ENCODE results near the gene RPS6KA5. TPM values are rescaled to one million over a fixed set of nuclear protein-coding genes. Genes with fewer than 3 reads are reported as not detected.

RPS6KA5 gene
- total RNA-seq, 1 donor from 2014 or later, result 5.5 TPM

DNA sequence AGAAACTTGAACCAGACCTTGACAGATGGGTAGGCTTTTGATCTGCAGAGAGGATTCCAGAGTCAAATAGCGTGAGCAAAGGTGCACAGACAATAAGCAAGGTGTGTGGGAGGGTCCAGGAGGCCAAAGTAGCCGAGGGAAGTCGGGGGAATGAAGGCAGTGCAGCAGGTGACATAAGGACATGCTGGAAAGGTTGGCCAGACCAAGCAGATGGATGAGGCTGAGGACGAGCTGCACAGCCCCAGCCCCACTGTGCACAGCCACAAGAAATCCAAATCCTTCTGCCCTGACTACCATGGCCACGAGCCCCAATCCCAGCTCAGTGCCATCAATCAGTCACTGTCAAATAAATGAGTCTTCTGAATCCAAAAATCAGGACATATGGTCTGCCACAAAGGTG, 249.6 kb downstream of the RPS6KA5 start:
- peak; percentile 37 for DNase-seq (ENCODE audit: low read depth)

GRCh38 chr14:90809530-90810312, 250.7 kb downstream of the RPS6KA5 start:
- DNase-seq (ENCODE audit: low read depth), result peak; percentile 58

DNA sequence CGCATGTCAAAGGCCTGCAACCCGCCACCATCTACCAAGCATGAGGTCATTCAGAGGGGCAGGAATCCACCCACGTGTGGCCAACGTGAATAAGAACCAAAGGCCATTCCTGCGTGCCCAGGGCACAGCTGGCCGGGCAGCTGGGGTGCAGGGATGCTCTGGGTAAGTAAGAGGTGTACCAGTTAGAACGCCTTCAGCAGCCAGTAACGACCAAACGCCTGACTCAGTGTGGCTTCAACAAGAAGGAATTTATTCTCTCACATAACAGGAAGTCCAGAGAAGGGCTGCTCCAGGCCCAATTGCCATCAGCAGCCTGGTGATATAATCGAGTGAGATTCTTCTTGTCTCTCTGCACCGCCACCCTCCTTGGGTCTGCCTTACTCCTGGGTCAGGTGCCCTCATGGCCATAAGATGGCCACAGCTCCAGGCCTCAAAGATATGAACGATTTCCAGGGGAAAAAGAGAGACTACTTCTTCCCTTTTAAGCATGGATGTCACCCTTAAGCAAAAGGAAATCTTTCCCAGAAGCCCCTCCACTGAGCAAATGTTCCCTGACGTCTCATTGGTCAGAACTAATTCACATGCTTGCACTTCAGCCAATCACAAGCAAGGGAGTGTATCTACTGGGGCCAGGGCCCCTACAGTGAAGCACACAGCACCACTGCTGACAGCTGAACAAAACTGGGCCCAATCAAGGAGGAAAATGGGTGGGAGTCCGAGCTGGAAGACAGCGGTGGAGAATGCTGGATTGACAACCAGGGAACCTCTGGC, 251.5 kb downstream of the RPS6KA5 start:
- peak; percentile 41 for DNase-seq (ENCODE audit: low read depth)

DNA sequence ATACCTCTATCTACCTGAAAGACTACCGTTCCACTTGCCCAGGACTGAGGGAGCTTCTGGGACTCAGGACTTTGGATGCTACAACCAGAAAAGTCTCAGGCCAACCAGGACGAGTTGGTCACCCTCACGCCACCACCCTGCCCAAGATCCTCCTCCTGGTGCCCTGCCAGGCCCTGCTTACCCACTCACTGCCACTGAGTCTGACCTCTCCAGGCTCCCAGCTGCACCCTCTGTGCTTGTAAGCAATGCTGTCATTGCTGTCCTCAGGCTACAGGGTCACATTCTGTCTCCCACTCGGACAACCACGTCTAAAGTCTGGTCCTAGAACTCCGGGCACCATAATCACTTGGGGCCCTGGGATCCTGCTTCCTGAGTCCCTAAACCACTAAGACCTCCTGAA, 253.4 kb downstream of the RPS6KA5 start:
- DNase-seq (ENCODE audit: low read depth), result no peak

GRCh38 chr14:90805662-90806540, 254.5 kb downstream of the RPS6KA5 start:
- DNase-seq (ENCODE audit: low read depth), result no peak

- no peak for DNase-seq (ENCODE audit: low read depth)
Measured at GRCh38 chr14:90805084-90805391, 255.4 kb downstream of the RPS6KA5 start.

DNA sequence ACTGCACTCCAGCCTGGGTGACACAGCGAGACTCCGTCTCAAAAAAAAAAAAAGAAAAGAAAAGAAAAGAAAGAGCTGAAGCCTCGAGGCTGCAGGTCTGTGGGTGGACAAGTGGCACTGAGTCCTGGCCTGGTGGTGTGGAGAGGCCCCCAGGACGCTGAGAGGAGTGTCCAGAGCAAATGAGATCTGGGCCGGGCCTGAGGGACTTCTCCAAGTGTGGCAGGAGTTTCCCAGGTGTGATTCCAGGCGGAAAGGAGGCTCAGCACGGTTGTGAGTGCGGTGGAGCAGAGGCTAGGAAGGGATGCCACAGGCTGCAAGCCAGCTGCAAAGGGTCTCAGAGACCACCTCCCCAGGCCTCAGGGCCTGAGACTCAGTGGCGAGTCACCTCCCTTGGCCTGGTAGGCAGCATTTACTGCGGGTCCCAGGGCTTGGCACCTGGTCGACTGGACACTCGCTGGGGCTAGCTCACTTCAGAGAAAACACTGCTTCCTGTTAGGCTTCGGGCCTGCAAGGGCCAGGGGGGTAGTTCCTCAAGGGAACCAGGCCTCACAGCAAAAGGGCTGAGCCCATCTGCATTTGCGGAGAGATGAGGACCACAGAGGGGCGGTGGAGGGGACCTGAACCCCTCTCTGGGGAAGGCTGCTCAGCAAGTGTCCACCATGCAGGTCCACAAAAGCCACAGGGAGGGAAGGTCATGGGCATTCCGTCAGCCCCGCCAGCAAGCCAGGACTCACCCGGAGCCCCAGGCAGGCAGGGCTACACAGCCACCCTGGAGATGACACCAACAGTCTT, 256.0 kb downstream of the RPS6KA5 start:
- no peak for DNase-seq (ENCODE audit: low read depth)

DNA sequence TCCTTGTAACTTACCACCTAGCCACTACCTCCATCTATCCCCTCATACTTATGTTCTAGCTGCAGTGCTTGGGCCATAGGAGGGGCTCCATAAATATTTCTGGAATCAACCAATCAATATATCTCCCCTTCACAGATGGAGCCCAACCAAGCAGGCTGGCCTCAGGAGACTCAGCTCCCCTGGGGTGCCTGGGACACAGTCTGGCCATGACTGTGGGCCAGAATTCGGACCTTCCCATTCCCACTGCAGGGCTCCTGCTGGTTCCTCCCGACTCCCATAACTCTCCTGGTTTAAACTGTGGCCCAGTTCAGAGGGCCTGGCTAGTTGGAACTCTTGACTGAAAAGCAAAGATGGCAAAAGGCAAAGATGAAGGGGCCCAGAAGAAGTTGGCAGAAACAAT, 257.2 kb downstream of the RPS6KA5 start:
- DNase-seq (ENCODE audit: low read depth), result no peak

DNA sequence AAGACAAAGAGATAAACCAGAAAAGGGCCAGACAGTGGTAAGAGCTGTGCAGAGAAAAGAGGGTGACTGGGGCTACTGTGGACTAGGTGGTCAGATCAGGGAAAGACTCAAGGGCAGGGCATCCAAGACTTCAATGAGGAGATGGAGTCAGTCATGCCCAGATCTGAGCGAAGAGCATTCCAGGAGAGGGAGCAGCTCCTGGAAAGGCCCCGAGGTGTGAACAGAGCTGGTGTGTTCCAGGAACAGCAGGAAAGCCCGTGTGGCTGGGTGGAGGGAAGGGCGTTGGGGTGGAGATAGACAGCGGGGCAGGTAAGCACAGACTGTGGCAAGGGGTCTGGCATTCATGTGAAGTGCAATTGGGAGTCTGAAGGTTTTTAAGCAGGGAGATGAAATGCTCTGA, 261.0 kb downstream of the RPS6KA5 start:
- DNase-seq (ENCODE audit: low read depth), result no peak

- DNase-seq (ENCODE audit: low read depth), result no peak
Measured at GRCh38 chr14:90797919-90798318, 262.5 kb downstream of the RPS6KA5 start.

Other genes starting within 250 kb of the RPS6KA5 start
- gene TTC7B, start 244.2 kb downstream of the RPS6KA5 start, total RNA-seq, result 40.6 and 42.1 TPM in 2 replicates
- gene DGLUCY, start 53.4 kb upstream of the RPS6KA5 start, total RNA-seq, result 81.7 and 83.4 TPM in 2 replicates
- gene GPR68, start 184.1 kb upstream of the RPS6KA5 start, total RNA-seq, result 0.62 and 1.4 TPM in 2 replicates